A204.1 (cell line): ENCODE measurements around the gene GORASP1.

ENCODE experiments used
- FAIRE-seq: peaks from 2 replicates; lab custom pipeline; 2012; peaks lifted over from hg19 to GRCh38; lab: Jason Lieb, UNC

Gene GORASP1

DNA sequence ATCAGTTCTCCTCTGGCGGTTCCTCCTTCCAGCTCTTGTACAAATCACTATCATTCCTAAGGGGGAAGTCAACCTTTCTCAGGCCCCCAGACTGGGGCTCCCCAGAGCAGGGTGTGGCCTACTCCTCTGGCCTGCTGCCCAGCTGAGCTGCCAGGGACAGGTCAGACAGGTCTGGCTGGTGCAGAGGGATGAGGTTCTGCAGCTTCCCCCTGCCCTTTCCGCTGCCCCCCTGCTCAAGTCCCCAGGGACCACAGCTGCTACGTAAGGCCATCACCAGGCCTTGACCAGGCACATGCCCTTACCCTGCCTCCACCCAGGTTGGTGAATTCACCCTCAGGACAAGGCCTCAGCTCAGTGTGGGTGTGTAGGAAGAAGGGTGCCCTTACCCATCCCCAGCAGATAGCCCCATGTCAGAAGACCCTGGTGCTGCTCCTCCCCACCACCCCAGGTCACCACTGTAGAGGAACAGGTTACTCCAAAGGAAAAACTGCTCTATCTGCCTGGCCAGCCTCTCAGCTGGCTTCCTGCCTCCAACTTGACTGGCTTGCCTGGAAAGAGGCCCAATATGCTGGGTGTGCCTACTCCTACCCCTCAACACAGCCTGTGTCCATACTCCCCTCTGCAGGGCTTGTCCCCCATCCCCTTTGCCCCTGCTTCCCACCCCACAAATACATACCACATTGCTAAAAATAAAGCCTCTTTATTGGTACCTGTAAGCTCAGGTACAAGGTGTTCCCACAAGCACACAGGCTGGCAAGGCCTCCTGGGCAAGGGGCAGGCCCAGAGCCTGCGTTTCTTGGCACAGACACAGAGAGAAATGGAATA is 34.0 kb upstream of the GORASP1 start:
- FAIRE-seq, result no peak

DNA sequence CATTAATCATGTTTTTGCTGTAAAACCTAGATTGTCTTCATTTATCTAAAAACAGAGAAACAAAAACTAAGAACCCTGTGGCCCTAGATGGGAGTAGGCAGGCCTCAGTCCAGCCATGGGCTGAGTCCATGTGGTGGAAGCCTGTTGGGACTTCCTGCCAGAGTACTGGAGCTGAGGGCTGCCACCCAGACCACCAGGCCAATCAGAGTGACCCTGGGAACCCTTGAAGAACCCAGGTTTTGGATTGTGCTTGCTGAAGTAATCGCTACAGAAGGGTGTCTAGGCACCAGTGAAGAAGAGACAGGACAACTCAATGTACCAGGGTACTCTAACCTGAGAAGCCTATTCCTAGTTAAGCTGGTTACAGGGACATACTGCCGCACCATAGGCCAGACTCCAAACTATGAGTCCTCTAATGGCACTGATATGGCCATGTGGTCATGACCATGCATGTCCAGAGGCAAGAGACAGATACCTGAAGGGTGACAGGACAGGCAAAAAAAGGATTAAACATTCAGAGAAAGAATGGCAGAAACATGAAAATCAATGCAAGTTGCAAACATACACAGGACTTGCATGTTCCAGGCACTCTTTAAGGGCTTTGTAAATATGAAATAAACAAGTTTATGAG is 33.0 kb upstream of the GORASP1 start:
- no peak for FAIRE-seq

DNA sequence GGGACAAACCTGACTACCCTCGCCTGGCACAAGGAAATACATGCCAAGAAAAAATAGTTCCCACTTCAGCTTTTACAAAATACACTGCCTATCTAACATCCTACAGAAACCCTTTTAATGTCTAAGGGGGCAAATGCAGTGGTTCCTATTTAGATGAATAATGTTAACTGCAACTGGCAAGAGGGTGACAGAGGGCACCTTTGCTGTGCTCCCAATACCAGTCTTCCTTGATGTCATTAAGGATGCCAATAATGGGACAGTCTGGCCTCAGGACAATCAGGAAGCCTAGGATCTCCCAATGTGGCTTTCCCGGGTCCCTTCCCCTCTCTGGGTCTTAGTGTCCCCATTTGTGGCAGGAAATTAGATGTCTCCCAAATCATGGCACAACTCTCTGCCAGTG is 32.0 kb upstream of the GORASP1 start:
- no peak for FAIRE-seq

DNA sequence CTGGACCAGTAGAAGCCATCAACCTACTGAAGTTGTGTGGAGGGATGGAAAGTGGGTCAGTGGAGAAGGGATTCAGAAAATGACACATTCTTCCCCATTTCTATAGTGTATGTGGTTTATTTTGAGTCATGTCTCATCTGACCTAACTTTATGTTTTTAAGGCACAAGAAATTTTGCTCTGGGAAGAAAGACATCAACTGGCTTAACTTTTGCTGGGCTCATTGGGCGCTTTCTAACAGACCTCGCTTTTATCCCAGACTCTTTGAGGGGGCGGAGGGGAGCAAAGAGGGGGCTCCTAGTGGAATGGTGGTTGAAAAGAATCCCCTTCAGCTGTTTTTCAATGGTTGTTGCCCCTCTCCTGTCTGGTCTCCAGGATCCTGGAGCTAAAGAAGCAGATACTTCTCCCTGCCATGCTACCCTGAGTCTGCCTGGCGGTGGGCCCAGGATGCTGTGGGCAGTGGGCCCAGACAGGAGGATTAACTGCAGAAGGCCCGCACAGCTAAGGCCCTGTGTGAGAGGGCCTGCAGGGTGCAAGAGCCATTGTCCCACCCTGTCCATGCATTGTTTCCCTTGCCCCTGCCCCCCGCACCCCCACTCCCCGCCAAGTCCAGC is 31.5 kb upstream of the GORASP1 start:
- no peak for FAIRE-seq

DNA sequence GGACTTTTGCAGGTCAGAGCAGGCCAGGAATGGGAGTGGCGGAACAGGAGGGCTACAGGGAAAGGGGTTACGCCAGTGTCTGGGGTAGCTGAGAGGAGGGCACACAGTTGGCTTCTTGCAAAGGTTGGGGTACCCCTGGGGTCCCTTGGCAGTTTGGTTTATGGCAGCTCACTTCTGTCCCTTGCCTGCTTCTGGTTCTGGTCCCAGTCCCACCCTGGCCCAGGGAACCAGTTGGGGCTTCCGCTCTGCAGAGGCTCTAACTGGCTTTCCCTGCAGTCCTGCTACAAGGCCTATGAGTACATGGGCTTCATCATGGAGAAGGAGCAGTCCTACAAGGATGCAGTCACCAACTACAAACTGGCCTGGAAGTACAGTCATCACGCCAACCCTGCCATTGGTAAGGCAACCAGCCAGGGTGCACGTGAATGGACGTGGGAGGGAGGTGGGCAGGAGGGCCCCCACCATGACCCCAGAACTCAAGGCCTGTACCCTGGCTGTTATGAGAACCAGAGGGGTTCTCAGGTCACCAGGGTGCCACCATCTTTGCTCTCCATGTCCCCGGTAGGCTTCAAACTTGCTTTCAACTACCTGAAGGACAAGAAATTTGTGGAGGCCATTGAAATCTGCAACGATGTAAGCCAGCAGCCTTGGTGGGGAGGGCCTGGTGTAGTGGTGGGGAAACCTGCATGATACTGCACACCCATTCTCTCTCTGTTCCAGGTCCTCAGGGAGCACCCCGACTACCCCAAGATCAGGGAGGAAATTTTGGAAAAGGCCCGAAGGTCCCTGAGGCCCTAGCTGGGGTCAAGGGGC is 30.8 kb upstream of the GORASP1 start:
- FAIRE-seq, result no peak

DNA sequence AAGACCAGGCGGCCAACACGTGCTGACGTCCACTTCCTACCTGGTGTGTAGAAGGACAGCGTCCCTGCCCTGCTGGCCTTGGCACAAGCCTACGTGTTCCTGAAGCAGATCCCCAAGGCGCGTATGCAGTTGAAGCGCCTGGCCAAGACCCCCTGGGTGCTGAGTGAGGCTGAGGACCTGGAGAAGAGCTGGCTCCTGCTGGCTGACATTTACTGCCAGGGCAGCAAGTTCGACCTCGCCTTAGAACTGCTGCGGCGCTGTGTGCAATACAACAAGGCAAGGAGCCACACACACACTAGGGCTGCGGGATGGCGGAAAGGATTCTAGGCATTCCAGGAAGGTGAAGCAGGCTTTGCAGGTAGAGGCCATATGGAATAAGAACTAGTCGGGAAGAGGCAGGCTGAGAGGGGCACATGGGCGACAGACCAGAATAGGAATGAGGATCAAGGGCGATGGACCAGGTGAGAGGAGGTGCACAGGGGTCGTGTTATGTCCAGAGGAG is 30.1 kb upstream of the GORASP1 start:
- FAIRE-seq, result no peak

DNA sequence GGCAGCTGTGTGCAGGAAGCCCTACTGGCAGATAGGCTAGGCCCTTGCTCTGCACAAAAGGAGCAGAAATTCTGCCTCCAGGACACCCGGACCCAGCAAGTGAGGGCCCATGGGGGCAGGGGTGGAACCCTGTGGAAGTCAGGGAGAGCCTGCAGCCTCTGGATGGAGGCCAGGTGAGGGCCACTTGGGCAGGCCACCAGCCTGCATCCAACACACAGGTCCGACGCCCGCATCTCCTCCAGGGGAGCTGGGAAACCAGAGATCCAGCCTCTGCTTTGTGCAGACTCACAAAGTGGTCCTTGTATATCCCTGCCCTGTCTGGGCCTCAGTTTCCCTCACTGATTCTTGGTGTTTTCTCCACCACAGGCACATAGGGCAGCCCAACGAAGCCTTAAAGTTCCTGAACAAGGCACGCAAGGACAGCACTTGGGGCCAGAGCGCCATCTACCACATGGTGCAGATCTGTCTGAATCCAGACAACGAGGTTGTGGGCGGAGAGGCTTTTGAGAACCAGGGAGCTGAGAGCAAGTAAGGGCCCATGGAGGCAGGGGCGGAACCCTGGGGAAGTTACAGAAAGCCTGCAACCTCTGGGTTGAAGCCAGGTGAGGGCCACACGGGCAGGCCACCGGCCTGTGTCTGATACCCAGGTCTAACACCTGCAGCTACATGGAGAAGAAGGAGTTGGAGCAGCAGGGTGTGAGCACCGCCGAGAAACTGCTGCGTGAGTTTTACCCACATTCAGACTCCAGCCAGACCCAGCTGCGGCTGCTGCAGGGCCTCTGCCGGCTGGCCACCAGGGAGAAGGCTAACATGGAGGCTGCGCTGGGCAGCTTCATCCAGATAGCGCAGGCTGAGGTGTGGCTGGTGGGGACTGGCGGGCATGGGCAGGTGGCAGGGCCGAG is 29.4 kb upstream of the GORASP1 start:
- no peak for FAIRE-seq

DNA sequence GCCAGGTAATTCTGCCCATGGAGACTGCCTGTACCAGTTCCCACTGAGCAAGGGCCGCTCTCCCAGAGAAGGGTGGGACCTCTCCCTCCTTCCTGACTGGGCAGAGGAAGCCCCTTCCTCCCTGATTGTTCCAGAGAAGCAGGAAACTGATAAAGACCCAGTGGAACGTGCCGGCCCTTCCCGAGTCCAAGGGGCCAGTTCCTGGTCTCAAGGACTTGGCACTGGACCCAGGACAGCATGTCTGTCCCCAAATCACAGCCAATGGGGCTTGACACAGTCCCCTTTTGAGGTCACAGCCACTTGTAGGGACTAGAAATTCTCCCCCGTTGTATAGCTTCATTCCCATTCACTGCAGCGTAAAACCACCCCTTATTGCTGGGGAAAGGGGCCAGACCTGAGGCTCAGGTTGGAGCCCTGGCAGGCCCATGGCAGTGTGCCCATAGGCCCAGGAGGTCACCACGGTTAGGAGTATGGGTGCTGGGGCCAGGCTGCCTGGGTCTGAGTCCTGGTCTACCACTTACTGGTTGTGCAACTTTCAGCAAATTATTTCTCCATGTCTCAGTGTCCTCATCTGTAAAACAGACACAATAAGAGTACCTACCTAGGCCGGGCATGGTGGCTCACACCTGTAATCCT is 27.9 kb upstream of the GORASP1 start:
- no peak for FAIRE-seq

DNA sequence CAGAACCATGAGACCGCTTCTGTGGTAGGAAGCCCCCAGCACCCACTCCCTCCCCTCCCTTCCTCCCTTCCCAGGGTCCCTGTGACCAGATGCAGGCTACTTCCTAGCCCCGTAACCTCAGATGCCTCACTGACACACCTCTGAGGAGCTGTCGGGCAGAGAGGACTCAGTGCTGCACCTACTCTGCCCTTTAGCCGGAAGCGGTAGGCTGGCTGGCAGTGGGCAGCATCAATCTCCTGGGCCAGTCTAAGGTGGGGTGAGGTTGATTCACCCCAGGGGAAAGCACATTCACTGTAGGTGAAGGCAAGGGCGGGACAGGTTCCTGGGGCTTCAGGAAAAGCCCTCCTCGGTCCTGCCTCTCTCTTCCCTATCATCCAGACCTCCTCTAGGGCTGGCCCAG is 26.9 kb upstream of the GORASP1 start:
- no peak for FAIRE-seq

DNA sequence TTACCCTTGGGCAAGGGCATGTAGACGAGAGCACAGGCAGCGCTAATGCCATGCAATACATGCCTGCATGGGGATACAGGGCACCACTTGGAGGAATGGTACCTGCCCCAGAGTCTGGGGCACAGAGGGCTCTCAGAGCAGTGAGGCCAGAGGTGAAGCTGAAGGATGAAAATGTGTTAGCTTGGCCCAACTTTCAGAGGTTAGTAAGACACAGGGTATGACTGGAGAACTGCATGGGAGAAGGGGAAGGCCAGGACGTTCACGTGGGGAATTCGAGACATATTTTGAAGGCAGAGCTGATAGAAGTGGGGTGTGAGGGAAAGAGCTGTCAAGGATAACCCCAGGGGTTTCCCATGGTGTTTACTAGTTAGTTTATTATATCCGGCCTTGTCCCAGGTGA is 26.4 kb upstream of the GORASP1 start:
- no peak for FAIRE-seq

DNA sequence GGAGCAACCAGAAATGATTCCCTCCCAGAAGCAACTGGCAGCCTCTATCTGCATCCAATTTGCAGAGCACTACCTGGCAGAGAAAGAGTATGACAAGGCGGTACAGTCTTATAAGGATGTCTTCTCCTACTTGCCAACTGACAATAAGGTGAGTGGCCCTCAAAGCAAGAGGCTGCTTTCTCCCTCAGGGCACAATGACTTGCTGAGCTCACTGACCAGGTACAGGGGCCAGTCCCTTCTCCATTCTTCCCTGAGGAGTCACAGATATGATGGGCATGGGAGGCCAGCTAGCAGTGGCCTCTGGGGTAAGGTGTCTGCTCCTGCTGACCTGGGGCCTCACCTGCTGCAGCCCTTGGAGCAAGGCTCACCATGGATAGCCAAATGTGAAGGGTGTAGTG is 25.7 kb upstream of the GORASP1 start:
- no peak for FAIRE-seq

DNA sequence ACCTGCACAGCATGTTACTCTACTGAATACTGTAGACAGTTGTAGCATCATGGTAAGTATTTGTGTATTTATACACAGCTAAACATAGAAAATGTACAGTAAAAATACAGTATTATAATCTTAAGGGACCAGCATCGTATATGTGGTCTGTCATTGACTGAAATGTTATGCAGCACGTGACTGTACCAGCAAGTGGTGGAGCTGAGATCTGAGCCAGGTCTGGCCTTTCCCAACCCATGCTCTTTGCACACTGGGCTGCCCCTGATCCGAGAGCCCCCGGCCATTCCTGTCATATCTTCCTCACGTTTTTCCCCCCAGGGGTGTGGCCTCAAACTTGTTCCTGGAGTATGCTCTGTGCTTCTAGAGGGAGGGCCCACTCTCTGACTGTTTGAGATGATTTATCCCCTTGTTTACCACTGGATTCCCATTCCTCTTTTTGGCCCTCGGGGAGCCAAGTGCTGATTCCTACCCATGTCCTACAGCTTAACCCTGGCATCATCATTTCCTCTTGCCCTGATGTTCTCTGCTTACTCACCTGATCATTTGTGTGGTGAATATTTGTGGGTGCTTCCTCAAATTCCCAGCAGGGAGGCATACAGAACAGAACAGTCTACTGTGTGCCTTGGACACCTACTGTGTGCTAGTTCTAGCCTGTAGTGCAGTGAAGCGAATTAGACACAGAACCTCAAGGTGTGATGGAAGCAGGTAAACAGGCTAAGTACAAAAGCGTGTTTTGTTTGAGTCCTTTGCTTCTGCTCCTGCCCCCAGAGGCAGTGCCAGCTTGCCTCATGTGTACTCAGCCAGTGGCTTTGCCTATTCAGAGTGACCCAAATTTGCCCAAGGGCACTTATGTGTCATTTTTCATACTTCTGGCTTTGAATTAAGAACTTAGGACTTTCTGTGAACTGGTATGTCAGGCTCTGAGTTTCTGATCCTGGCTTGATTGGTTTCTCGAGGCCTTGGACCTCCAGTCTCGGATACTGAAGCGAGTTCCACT is 25.0 kb upstream of the GORASP1 start:
- FAIRE-seq, result no peak

DNA sequence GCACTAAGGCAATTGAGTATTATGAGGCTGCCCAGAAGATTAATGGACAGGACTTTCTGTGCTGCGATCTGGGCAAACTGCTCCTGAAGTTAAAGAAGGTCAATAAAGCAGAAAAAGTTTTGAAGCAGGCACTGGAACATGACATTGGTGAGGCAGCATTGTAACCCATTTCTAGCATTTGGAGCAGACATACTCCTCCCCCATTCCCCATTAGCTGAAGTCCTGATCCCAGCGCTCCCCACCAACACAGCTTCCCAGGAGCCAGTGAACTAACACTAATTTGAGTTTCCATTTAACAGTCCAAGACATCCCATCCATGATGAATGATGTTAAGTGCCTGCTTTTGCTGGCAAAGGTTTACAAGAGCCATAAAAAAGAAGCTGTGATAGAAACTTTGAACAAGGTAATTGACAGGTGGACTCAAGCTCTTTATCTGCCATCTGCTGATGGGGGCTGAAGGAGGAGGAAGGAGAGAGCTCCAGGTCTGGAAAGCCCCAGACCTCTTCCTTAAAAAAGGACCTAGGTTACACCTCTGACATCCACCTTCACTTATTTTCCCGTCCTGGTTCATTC is 23.4 kb upstream of the GORASP1 start:
- FAIRE-seq, result no peak

DNA sequence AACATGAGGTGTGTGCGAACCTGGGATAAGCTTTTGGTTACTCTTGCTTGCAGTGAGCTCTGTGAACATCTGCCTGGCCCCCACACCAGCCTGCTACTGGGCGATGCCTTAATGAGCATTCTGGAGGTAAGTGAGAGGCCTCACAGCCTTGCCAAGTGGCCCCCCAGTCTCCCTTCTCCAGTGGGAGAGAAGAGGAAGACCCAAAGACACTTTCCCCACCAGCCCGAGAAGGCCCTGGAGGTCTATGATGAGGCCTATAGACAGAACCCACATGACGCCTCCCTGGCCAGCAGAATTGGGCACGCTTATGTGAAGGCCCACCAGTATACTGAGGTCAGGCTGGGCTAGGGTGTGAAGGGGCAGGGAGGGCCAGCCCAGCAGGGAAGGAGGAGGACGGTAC is 22.6 kb upstream of the GORASP1 start:
- no peak for FAIRE-seq

DNA sequence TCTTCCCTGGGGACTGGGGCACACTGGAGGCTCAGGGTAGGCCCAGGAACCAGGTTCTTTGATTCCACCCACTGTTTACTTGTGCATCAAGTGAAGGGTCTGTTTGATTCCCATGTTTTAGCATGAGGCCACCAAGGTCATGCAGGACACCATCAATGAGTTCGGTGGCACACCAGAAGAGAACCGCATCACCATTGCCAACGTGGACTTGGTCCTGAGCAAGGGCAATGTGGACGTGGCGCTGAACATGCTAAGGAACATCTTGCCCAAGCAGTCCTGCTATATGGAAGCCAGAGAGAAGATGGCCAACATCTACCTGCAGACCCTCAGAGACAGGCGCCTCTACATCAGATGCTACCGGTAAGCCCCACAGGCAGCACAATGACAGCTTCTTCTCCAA is 21.5 kb upstream of the GORASP1 start:
- no peak for FAIRE-seq

DNA sequence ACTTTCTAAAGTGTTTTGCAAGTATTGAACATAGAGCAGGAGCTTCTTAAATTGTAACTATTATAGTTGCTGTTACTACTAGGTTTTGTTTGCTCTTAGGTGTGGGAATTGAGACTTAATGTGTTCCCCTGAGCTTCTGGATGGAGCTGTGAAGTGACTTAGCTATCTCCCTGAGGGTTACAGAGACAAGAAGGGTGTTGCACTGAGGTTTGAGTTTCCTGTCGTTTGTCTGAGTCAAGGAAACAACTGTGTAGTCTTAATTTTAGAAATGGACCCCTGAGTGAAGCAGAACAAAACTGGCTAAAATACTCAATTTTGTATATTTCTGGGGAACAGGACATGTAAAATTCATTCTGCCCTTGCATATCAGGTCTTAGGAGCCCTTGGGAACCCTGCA is 20.5 kb upstream of the GORASP1 start:
- no peak for FAIRE-seq

DNA sequence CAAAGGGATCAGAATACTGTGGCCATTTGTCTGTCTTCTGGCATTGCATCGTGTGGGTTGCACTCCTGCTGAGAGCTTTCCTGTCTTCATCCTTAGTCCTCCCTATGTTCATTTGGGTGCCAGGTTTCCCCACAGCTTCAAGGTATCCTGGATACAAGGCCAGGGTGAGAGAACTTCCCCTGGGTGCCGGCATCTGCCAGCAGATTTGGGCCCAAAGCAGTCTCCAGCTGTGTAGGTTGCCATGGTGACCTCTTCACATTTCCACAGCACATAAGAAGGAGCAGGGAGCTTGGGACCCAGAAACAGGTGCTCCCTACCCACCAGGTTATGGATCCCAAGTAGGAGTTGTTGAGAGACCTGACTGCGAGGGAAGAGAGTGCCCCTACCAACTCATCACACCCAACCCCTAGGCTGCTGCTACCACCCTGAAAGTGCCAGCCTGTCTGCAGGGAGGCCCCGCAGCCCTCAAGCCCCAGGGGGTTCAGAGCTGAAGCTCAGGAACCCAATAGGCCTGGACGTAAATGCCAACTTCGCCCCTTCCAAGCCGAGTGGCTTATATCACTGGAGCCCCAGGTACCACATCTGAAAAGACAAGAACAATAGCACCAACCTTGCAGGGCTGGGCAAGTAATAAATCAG is 20.0 kb upstream of the GORASP1 start:
- FAIRE-seq, result no peak

DNA sequence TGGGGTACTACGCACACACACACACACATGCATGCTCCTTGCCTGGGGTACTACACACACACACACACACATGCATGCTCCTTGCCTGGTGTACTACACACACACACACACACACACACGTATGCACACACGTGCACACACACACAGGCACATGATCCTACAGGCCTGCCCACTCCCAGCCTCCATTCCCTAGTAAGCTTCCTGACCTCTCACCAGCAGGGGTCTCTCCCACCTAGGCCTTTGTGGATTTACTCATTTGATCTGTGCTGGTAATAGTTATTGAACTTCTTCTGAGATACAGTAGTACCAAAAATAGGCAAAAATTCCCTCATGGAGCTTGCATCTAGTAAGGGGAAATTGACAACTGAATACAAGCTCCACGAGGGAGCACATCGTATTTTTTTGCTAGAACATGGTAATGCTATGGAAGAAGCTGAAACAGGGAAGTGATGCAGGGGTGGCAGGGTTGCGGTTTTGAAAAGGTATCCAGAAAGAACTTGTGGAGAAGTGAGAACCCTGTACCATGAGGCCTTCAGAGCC is 19.2 kb upstream of the GORASP1 start:
- FAIRE-seq, result no peak
